Measurements from ENCODE around the gene SETX. TPM values are rescaled to one million over a fixed set of nuclear protein-coding genes. Genes with fewer than 3 reads are reported as not detected.

Gene SETX, protein sequence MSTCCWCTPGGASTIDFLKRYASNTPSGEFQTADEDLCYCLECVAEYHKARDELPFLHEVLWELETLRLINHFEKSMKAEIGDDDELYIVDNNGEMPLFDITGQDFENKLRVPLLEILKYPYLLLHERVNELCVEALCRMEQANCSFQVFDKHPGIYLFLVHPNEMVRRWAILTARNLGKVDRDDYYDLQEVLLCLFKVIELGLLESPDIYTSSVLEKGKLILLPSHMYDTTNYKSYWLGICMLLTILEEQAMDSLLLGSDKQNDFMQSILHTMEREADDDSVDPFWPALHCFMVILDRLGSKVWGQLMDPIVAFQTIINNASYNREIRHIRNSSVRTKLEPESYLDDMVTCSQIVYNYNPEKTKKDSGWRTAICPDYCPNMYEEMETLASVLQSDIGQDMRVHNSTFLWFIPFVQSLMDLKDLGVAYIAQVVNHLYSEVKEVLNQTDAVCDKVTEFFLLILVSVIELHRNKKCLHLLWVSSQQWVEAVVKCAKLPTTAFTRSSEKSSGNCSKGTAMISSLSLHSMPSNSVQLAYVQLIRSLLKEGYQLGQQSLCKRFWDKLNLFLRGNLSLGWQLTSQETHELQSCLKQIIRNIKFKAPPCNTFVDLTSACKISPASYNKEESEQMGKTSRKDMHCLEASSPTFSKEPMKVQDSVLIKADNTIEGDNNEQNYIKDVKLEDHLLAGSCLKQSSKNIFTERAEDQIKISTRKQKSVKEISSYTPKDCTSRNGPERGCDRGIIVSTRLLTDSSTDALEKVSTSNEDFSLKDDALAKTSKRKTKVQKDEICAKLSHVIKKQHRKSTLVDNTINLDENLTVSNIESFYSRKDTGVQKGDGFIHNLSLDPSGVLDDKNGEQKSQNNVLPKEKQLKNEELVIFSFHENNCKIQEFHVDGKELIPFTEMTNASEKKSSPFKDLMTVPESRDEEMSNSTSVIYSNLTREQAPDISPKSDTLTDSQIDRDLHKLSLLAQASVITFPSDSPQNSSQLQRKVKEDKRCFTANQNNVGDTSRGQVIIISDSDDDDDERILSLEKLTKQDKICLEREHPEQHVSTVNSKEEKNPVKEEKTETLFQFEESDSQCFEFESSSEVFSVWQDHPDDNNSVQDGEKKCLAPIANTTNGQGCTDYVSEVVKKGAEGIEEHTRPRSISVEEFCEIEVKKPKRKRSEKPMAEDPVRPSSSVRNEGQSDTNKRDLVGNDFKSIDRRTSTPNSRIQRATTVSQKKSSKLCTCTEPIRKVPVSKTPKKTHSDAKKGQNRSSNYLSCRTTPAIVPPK (N-terminal part only)
- 71.5 and 78.3 TPM in 2 replicates for total RNA-seq

GRCh38 chr9:132354637-132355355, at the start of gene SETX:
Gene SETX, minus strand, starts transcription at chr9:132354986. Its CDS starts 5,558 bp downstream, at chr9:132349428.

Other genes with a start within 250 kb of the SETX start
- under 0.01 and 0.10 TPM in 2 replicates for gene NTNG2, start 192.9 kb downstream of the SETX start, total RNA-seq
- gene TTF1, start 51.9 kb upstream of the SETX start, total RNA-seq, result 8.5 and 8.9 TPM in 2 replicates
- 0.19 and 0.65 TPM in 2 replicates for gene CFAP77, start 55.2 kb upstream of the SETX start, total RNA-seq
- gene BARHL1, start 227.6 kb upstream of the SETX start, total RNA-seq, result not detected in 2 replicates